PC-3 (cell line): ENCODE measurements around the gene INO80B. TPM values are rescaled to one million over a fixed set of nuclear protein-coding genes. Genes with fewer than 3 reads are reported as not detected.
A peak's percentile ranks its signal among the peaks of the same experiment; 100 is the strongest.

ENCODE experiments used
- ATAC-seq: fragments of 200-7000 bp; cut with Tn5 transposase; 2 replicates; pipeline ENCODE4 v1.9.1; 2020; ENCODE audit warnings: mild to moderate bottlenecking, moderate library complexity
- BruUV-seq: library from RNA; stranded (reverse); fragments of 400-500 nt; replicated peaks from 2 replicates; lab custom pipeline; 2021; lab: Mats Ljungman, UMichigan
- CTCF ChIA-PET: fragments of 300-600 bp; sonication (Branson Sonifier 250); formaldehyde crosslinking; loops from one replicate; lab custom pipeline; 2022; ENCODE audit warnings: antibody characterized with exemption; lab: Charles Lee
- POLR2A ChIA-PET: fragments of 300-600 bp; sonication (Branson Sonifier 250); formaldehyde crosslinking; loops from one replicate; lab custom pipeline; 2022; ENCODE audit warnings: antibody characterized with exemption; ENCODE audit not compliant: unreplicated experiment; lab: Charles Lee
- DNase-seq: peaks from one replicate; pipeline ENCODE4 v3.0.0-alpha.2; 2015
- H2AFZ ChIP-seq: fragments of 300-600 bp; sonication (generic); 2 replicates; pipeline ENCODE4 v1.6.0; 2016; ENCODE audit warnings: antibody characterized with exemption, low read length
- H3F3A ChIP-seq: fragments of 300-600 bp; sonication (generic); one replicate; pipeline ENCODE4 v1.6.0; 2017; ENCODE audit warnings: antibody characterized with exemption, low read length, control low read depth, mild to moderate bottlenecking; ENCODE audit not compliant: unreplicated experiment
- H3K27ac ChIP-seq: fragments of 300-600 bp; sonication (generic); 2 replicates; pipeline ENCODE4 v1.5.1; 2016; ENCODE audit warnings: mild to moderate bottlenecking, low read length
- H3K27me3 ChIP-seq: fragments of 300-600 bp; sonication (generic); 2 replicates; pipeline ENCODE4 v1.6.1; 2016; ENCODE audit warnings: low read length, mixed read lengths
- H3K36me3 ChIP-seq: fragments of 300-600 bp; sonication (generic); 2 replicates; pipeline ENCODE4 v1.6.1; 2016; ENCODE audit warnings: low read depth, mixed run types, low read length, mixed read lengths
- H3K4me1 ChIP-seq: fragments of 300-600 bp; sonication (generic); 2 replicates; pipeline ENCODE4 v1.5.1; 2016; ENCODE audit warnings: low read length; ENCODE audit not compliant: insufficient read depth
- H3K4me2 ChIP-seq: fragments of 300-600 bp; sonication (generic); 2 replicates; pipeline ENCODE4 v1.6.0; 2016; ENCODE audit warnings: low read length
- H3K4me3 ChIP-seq: fragments of 300-600 bp; sonication (generic); 2 replicates; pipeline ENCODE4 v1.5.1; 2016; ENCODE audit warnings: mild to moderate bottlenecking, low read length, mixed read lengths
- H3K79me2 ChIP-seq: fragments of 300-600 bp; sonication (generic); 2 replicates; pipeline ENCODE4 v1.6.1; 2017; ENCODE audit warnings: low read length, mixed read lengths
- H3K9ac ChIP-seq: fragments of 300-600 bp; sonication (generic); 2 replicates; pipeline ENCODE4 v1.6.0; 2016; ENCODE audit warnings: mild to moderate bottlenecking, low read length
- H3K9me2 ChIP-seq: fragments of 300-600 bp; sonication (generic); replicated peaks from 2 replicates; pipeline ENCODE4 v1.6.1; 2016; ENCODE audit warnings: mixed run types, low read length, mixed read lengths
- H3K9me3 ChIP-seq: fragments of 300-600 bp; sonication (generic); 2 replicates; pipeline ENCODE4 v1.6.1; 2016; ENCODE audit warnings: low read length, mixed read lengths
- H4K20me1 ChIP-seq: fragments of 300-600 bp; sonication (generic); 2 replicates; pipeline ENCODE4 v1.6.1; 2016; ENCODE audit warnings: low read length, mixed read lengths
- CTCF ChIP-seq: fragments of 300-600 bp; sonication (generic); conservative IDR thresholded peaks from 2 replicates; pipeline ENCODE4 v1.5.1; 2017; ENCODE audit warnings: antibody characterized with exemption, low read depth, mild to moderate bottlenecking, low read length
- EZH2 ChIP-seq: fragments of 300-600 bp; sonication (generic); IDR thresholded peaks from one replicate; pipeline ENCODE4 v1.6.1; 2017; ENCODE audit warnings: antibody characterized with exemption, mild to moderate bottlenecking, low read length; ENCODE audit not compliant: unreplicated experiment
- EZH2phosphoT487 ChIP-seq: fragments of 300-600 bp; sonication (generic); IDR thresholded peaks from 2 replicates; pipeline ENCODE4 v1.6.1; 2018; ENCODE audit warnings: mild to moderate bottlenecking, antibody characterized with exemption, low read length, borderline replicate concordance
- intact Hi-C: fragments of 100-400 bp; cut with micrococcal nuclease; formaldehyde crosslinking; loops from 2 replicates; pipeline ENCODE4 v1.9.0; 2023
- total RNA-seq: library from RNA; depleted of rRNA; stranded (reverse); fragments of >200 nt; gene quantifications from 2 replicates; pipeline ENCODE4 v1.2.3, GENCODE V29; 2014

INO80B gene
- total RNA-seq, 1 experiment from 2014 or later, result 26.2 TPM

GRCh38 chr2:74421221-74421870, 33.5 kb upstream of the INO80B start, which contains the start of the genes C2orf81 and WDR54:
Gene C2orf81, minus strand, starts transcription at chr2:74421619. Its CDS starts 59 bp downstream, at chr2:74421560.
Gene WDR54, plus strand, starts transcription at chr2:74421730. Its CDS starts 424 bp downstream, at chr2:74422154.
- DNase-seq (peak; percentile 94), ATAC-seq (peak; percentile 85)
- H4K20me1 ChIP-seq, result no peaks in the 10 kb centered on the region
- H3K4me1 ChIP-seq, result peaks cover 6% of the 10 kb centered on the region; the same call in 1 of the 2 replicates
- POLR2A ChIA-PET, result no interaction called here
- no peaks in the 10 kb centered on the region for H3K9me3 ChIP-seq
- H3F3A ChIP-seq, result no peaks in the 10 kb centered on the region
- H3K27me3 ChIP-seq, result no peaks in the 10 kb centered on the region
- H2AFZ ChIP-seq, result peak within 1 kb of the TSS; percentile 99
- no peak for TF ChIP-seq CTCF
- TF ChIP-seq EZH2, result no peak
- TF ChIP-seq EZH2phosphoT487, result no peak
- H3K9me2 ChIP-seq, result no peaks in the 10 kb centered on the region
- peak within 1 kb of the TSS; percentile 99 for H3K4me2 ChIP-seq
- no peaks in the 10 kb centered on the region for H3K79me2 ChIP-seq
- H3K4me3 ChIP-seq, result peak within 1 kb of the TSS; percentile 88
- H3K36me3 ChIP-seq, result peaks cover 10% of the 10 kb centered on the region; the same call in 1 of the 2 replicates
- peak within 1 kb of the TSS; percentile 57 for H3K9ac ChIP-seq
- no TSS peak for BruUV-seq
- CTCF ChIA-PET, result no interaction called here
- intact Hi-C loops, result loop anchor here (2.0 kb wide), 1 partner anchor 19 kb away; the partner anchor contains the start of gene RTKN
- peak within 1 kb of the TSS; percentile 49 for H3K27ac ChIP-seq

- intact Hi-C loops, result no loop called here
- H3K9me3 ChIP-seq, result no peaks in the 10 kb centered on the region
- no peak overlapping the region for H3K4me2 ChIP-seq
- no peaks in the 10 kb centered on the region for H3K79me2 ChIP-seq
- no peak overlapping the region for H3K9ac ChIP-seq
- H3K4me3 ChIP-seq, result no peak overlapping the region
- DNase-seq, result no peak
- H3K9me2 ChIP-seq, result no peaks in the 10 kb centered on the region
- H3K27me3 ChIP-seq, result no peaks in the 10 kb centered on the region
- ATAC-seq, result no peak
- no peak for TF ChIP-seq EZH2phosphoT487
- no peak for TF ChIP-seq CTCF
- no peak for TF ChIP-seq EZH2
- no peaks in the 10 kb centered on the region for H3F3A ChIP-seq
- BruUV-seq, result no TSS peak
- no peak overlapping the region for H3K27ac ChIP-seq
- H3K36me3 ChIP-seq, result peaks cover 17% of the 10 kb centered on the region; the same call in 1 of the 2 replicates
- CTCF ChIA-PET, result no interaction called here
- POLR2A ChIA-PET, result no interaction called here
- H4K20me1 ChIP-seq, result no peaks in the 10 kb centered on the region
- no peak overlapping the region for H2AFZ ChIP-seq
- peaks cover 6% of the 10 kb centered on the region; the same call in 1 of the 2 replicates for H3K4me1 ChIP-seq
Measured at GRCh38 chr2:74423231-74424095, 31.4 kb upstream of the INO80B start.
